ENCODE results near the gene VWF.

DNA sequence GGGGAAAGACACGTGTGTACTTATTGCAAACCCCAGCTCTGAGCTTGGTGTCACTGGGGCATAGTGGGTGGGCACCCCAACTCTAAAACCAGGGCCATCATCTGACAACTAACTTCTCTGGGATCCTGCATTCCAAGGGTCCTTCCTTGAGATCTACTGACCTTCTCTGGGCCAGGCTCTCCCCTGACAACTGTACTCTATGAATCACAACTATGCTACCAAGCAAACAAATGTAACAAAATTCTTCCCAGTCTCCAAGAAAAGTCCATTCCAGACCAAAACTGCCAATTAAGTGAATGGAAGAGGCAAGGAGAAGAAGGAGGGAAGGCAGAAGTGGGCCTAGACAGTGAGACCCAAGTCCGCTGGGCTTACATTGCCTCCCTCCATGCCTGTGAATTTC lies 38.2 kb downstream of the VWF start:
- TF ChIP-seq CTCF (IDR thresholded peaks at IDR 0.05; ENCODE audit: low read length) (no peak), EZH2 (IDR thresholded peaks at IDR 0.05; ENCODE audit: borderline replicate concordance, low read length) (no peak)

Measured in OCI-LY1 (cell line).